ENCODE data around the gene PRR11. TPM values are rescaled to one million over a fixed set of nuclear protein-coding genes. Genes with fewer than 3 reads are reported as not detected.

PRR11 gene
- total RNA-seq, 1 donor from 2014 or later, result 12.9 TPM

DNA sequence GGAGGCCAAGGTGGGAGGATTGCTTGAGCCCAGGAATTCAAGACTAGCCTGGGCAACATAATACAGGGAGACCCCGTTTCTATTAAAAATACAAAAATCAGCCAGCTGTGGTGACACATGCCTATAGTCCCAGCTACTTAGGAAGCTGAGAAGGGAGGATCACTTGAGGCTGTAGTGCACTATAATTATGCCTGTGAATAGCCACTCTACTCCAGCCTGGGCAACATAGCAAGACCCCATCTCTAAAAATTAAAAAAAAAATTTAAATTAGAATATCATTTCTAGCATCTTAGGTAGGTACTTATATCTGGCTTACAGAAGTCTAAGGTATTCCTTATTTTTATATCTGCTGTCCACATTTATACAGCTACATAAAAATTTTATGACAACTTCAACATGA is 46.8 kb downstream of the PRR11 start:
- no peaks in the 10 kb centered on the region for H3K4me1 Mint-ChIP-seq (ENCODE audit: low read depth)
- H3K4me3 Mint-ChIP-seq (ENCODE audit: unreplicated experiment), result no peak overlapping the region
- TF ChIP-seq, protein P1, sequence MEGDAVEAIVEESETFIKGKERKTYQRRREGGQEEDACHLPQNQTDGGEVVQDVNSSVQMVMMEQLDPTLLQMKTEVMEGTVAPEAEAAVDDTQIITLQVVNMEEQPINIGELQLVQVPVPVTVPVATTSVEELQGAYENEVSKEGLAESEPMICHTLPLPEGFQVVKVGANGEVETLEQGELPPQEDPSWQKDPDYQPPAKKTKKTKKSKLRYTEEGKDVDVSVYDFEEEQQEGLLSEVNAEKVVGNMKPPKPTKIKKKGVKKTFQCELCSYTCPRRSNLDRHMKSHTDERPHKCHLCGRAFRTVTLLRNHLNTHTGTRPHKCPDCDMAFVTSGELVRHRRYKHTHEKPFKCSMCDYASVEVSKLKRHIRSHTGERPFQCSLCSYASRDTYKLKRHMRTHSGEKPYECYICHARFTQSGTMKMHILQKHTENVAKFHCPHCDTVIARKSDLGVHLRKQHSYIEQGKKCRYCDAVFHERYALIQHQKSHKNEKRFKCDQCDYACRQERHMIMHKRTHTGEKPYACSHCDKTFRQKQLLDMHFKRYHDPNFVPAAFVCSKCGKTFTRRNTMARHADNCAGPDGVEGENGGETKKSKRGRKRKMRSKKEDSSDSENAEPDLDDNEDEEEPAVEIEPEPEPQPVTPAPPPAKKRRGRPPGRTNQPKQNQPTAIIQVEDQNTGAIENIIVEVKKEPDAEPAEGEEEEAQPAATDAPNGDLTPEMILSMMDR (IDR thresholded peaks at IDR 0.05), result no peak
- DNase-seq (ENCODE audit: low spot score), result no peak
- no peaks in the 10 kb centered on the region for H3K36me3 Mint-ChIP-seq (ENCODE audit: low read depth)
- H3K9me3 Mint-ChIP-seq (ENCODE audit: low read depth), result no peaks in the 10 kb centered on the region
- no peak overlapping the region for H3K27ac Mint-ChIP-seq (ENCODE audit: unreplicated experiment)
- no peaks in the 10 kb centered on the region for H3K27me3 Mint-ChIP-seq (ENCODE audit: low read depth)

- H3K27ac Mint-ChIP-seq (ENCODE audit: unreplicated experiment), result no peak overlapping the region
- DNase-seq (ENCODE audit: low spot score), result no peak
These were observed 63.8 kb downstream of the PRR11 start for GRCh38 chr17:59219370-59219769.

DNA sequence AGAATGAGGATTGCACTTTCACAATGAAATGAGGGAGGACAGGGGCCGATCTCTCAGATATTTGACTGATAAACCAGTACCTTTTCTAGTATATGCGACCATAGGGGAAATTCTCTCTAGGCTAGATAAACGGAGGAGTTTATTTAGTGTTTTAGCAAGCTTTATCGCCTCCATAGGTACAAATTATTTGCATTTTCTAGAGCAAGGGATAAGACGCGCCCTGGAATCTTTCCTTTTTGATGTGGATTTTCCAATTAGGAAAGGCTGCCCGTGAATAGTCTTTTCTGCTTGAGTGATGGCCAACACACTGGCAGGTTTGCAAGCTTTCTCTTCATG is 64.4 kb downstream of the PRR11 start:
- Mint-ChIP-seq H3K27ac (ENCODE audit: unreplicated experiment) (peak overlapping the region; percentile 58), H3K27me3 (ENCODE audit: low read depth) (no peaks in the 10 kb centered on the region), H3K36me3 (ENCODE audit: low read depth) (no peaks in the 10 kb centered on the region), H3K4me3 (ENCODE audit: unreplicated experiment) (peak overlapping the region; percentile 93), H3K9me3 (ENCODE audit: low read depth) (no peaks in the 10 kb centered on the region), H3K4me1 (ENCODE audit: low read depth) (peaks cover 12% of the 10 kb centered on the region)
- TF ChIP-seq, protein P1 (IDR thresholded peaks at IDR 0.05), result no peak
- DNase-seq (ENCODE audit: low spot score), result no peak

More at GRCh38 chr17:59219370-59219769, 63.8 kb downstream of the PRR11 start:
- peaks cover 3% of the 10 kb centered on the region for H3K36me3 Mint-ChIP-seq (ENCODE audit: low read depth)
- no peak overlapping the region for H3K4me3 Mint-ChIP-seq (ENCODE audit: unreplicated experiment)
- H3K9me3 Mint-ChIP-seq (ENCODE audit: low read depth), result no peaks in the 10 kb centered on the region
- H3K4me1 Mint-ChIP-seq (ENCODE audit: low read depth), result peaks cover 12% of the 10 kb centered on the region
- TF ChIP-seq, protein P1 (IDR thresholded peaks at IDR 0.05), result no peak
- no peaks in the 10 kb centered on the region for H3K27me3 Mint-ChIP-seq (ENCODE audit: low read depth)

DNA sequence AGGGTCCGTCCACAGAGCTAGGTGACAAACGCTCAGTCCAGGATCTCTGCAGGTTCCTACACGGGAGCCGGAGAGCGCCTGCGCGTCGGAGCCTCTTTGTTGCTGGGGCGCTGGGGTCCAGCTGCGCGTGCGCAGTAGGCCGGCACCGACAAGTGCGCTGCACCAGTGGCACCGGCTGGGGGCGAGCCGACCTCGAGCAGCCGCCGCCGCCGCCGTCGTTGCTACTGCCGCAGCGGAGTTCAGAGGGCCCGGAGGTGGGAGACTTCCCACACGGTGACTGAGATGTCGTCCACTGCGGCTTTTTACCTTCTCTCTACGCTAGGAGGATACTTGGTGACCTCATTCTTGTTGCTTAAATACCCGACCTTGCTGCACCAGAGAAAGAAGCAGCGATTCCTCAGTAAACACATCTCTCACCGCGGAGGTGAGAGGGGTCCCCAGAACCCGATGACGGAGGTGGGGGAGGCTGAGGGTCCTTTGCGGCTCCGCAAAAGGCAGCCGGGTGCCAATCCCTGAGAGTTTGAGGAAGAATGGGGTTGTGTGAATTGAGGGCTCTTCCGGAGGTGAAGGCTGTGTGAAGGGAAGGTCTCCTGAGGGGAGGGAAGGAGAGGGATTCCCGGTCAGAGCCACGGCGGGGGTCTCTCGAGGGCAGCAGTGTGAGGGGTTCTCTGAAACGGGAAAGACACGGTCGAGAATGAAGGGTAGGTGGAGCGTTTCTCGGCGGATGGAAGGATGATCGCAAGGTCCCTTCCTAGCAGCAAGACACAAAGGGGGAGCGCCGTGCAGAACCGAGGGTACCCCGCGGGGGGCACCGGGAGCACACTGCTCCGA is 65.0 kb downstream of the PRR11 start, which contains the start of gene GDPD1:
Gene GDPD1, plus strand, starts transcription at position 184 of the 831 bp plus-strand sequence. Its CDS starts 99 bp downstream, at position 283.
- H3K4me3 Mint-ChIP-seq (ENCODE audit: unreplicated experiment), result peak within 1 kb of the TSS; percentile 93
- no peaks in the 10 kb centered on the region for H3K9me3 Mint-ChIP-seq (ENCODE audit: low read depth)
- no peaks in the 10 kb centered on the region for H3K27me3 Mint-ChIP-seq (ENCODE audit: low read depth)
- TF ChIP-seq, protein P1 (IDR thresholded peaks at IDR 0.05), result peak; percentile 82
- peaks cover 12% of the 10 kb centered on the region for H3K4me1 Mint-ChIP-seq (ENCODE audit: low read depth)
- peak; percentile 98 for DNase-seq (ENCODE audit: low spot score)
- peak within 1 kb of the TSS; percentile 92 for H3K27ac Mint-ChIP-seq (ENCODE audit: unreplicated experiment)
- H3K36me3 Mint-ChIP-seq (ENCODE audit: low read depth), result no peaks in the 10 kb centered on the region

DNA sequence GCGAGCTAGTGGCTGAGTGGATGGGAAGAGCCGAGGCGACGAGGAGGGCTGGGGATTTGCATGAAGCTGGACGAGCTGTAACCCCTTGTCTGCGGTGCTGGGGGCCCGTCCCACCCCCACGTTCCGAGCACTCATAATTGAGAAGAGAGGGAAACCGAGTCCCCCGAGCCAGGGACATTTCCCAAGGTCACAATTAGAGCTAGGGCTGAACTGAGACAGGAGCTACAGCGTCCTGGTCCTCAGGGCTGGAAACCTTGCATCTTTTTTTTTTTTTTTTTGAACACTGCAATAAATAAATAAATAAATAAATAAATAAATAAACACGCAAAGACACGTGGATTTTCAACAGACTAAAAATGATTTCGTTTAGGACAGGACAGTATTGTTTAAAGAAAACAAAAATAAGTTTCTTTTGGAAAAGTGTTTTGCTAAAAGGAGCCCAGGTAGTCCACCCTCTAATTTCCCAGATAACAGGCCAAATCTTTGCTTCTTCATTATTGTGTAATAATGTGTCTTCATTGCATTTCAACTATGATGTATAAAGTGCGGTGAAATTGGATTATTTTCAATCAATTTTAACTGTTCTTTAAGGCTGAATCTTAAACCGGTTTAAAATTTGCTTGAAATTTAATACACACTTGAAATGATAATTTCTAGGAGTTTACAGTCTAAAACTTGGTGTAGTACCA is 65.8 kb downstream of the PRR11 start:
- Mint-ChIP-seq H3K4me1 (ENCODE audit: low read depth) (peaks cover 12% of the 10 kb centered on the region), H3K36me3 (ENCODE audit: low read depth) (no peaks in the 10 kb centered on the region), H3K9me3 (ENCODE audit: low read depth) (no peaks in the 10 kb centered on the region), H3K27me3 (ENCODE audit: low read depth) (no peaks in the 10 kb centered on the region), H3K4me3 (ENCODE audit: unreplicated experiment) (peak overlapping the region; percentile 93), H3K27ac (ENCODE audit: unreplicated experiment) (no peak overlapping the region)
- TF ChIP-seq, protein P1 (IDR thresholded peaks at IDR 0.05), result no peak
- no peak for DNase-seq (ENCODE audit: low spot score)
